Measurements from ENCODE around the gene DNAJC4.

DNA sequence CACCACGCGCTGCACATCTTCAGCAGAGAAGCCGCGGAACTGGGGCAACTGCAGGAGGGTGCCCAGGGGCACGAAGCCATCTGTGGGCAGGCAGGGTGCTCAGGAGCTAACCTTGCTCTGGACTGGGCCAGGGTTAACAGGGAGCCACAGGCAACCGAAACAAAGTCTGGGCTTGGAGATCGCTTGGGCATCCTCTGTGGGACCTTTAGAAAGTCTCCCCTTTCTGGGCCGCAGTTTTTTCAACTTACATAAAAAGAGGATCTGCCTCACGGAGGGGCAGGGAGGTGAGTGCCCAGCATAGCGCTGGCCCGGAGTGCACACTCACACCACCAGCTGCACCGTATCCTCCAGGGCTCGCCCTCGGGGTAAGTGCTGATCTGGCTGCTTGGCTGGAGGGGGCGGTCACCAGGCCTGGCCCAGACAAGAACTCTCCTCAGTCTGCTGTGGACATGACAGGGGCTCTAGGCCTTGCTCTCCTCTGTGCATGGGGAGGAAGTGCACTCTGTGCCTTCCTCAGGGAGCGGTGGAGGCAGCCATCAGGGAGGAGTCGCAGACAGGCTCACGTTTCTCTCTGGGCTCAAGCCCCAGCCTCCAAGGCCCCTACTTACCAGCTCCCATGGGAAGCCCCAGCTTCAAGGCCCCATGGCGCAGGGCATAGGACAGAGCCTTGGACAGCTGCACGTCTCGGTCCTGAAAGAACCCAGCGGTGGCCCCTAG is 5.3 kb upstream of the DNAJC4 start:
- TF ChIP-seq POLR2A (IDR thresholded peaks at IDR 0.05; ENCODE audit: low read depth, low read length) (0 out of 2 replicates have a peak, but pooled peaks have one; percentile 52), TAF1 (IDR thresholded peaks at IDR 0.05; ENCODE audit: borderline replicate concordance, low read depth, low read length) (no peak), POLR2AphosphoS5 (IDR thresholded peaks at IDR 0.05; ENCODE audit: low read depth, low read length) (no peak)
